Panc1 (cell line): ENCODE results near the gene THAP4. TPM values are rescaled to one million over a fixed set of nuclear protein-coding genes. Genes with fewer than 3 reads are reported as not detected.

Experiments
- ATAC-seq: fragments of 200-7000 bp; cut with Tn5 transposase; 2 replicates; pipeline ENCODE4 v1.9.1; 2020; ENCODE audit warnings: mild to moderate bottlenecking, moderate library complexity
- BruUV-seq: library from RNA; stranded (reverse); fragments of 400-500 nt; replicated peaks from 2 replicates; lab custom pipeline; 2021; lab: Mats Ljungman, UMichigan
- CTCF ChIA-PET: fragments of 300-600 bp; sonication (Branson Sonifier 250); formaldehyde crosslinking; loops from one replicate; lab custom pipeline; 2022; ENCODE audit warnings: antibody characterized with exemption; lab: Charles Lee
- POLR2A ChIA-PET: fragments of 300-600 bp; sonication (Branson Sonifier 250); formaldehyde crosslinking; loops from one replicate; lab custom pipeline; 2022; ENCODE audit warnings: antibody characterized with exemption; lab: Charles Lee
- DNase-seq: peaks from one replicate; pipeline ENCODE4 v3.0.0-alpha.2; 2010; ENCODE audit warnings: low read depth, low spot score
- H3K27ac ChIP-seq: 2 replicates; pipeline ENCODE4 v1.5.1; 2011; ENCODE audit warnings: mild to moderate bottlenecking, low read length, inconsistent platforms
- H3K27me3 ChIP-seq: fragments of 200-500 bp; sonication (Bioruptor generic); 2 replicates; pipeline ENCODE4 v1.6.0; 2014; ENCODE audit warnings: low read length, inconsistent platforms; ENCODE audit not compliant: control insufficient read depth, insufficient read depth
- H3K36me3 ChIP-seq: fragments of 200-500 bp; sonication (Bioruptor generic); 2 replicates; pipeline ENCODE4 v1.5.1; 2014; ENCODE audit warnings: inconsistent platforms, mild to moderate bottlenecking, low read length, moderate library complexity; ENCODE audit not compliant: control insufficient read depth, insufficient read depth
- H3K4me1 ChIP-seq: 2 replicates; pipeline ENCODE4 v1.5.1; 2011; ENCODE audit warnings: inconsistent platforms, mild to moderate bottlenecking, low read length, moderate library complexity; ENCODE audit not compliant: control insufficient read depth, insufficient read depth
- H3K4me3 ChIP-seq, 2 experiments: 2 replicates each; pipeline ENCODE4 v1.5.1; 2011 to 2012; ENCODE audit warnings: low read depth in 2 of 2, low read length in 2 of 2, mild to moderate bottlenecking in 2 of 2, inconsistent platforms in 1 of 2, moderate library complexity in 1 of 2
- H3K9me3 ChIP-seq: fragments of 200-500 bp; sonication (Bioruptor generic); 2 replicates; pipeline ENCODE4 v1.5.1; 2014; ENCODE audit warnings: low read depth, mild to moderate bottlenecking, inconsistent platforms, low read length, moderate library complexity; ENCODE audit not compliant: control insufficient read depth, insufficient read depth
- POLR2AphosphoS5 ChIP-seq: IDR thresholded peaks from 2 replicates; pipeline ENCODE4 v1.6.1; 2012; ENCODE audit warnings: mild to moderate bottlenecking, low read depth, low read length, moderate library complexity
- SIN3A ChIP-seq: IDR thresholded peaks from 2 replicates; pipeline ENCODE4 v1.6.1; 2012; ENCODE audit warnings: low read depth, mild to moderate bottlenecking, low read length, moderate library complexity, borderline replicate concordance; ENCODE audit not compliant: insufficient read depth
- TCF7L2 ChIP-seq: IDR thresholded peaks from 2 replicates; pipeline ENCODE4 v1.6.1; 2011; ENCODE audit warnings: mild to moderate bottlenecking, low read depth, low read length, inconsistent platforms
- in situ Hi-C: cut with HindIII; loops from 2 replicates; pipeline ENCODE4 v1.10.0; 2016; ENCODE audit warnings: low sequenced_read_pairs, low pct_unique_long_range_greater_than_20kb
- intact Hi-C: fragments of 100-400 bp; cut with micrococcal nuclease; formaldehyde crosslinking; loops from one replicate; pipeline ENCODE4 v1.10.0; 2022; ENCODE audit not compliant: unreplicated experiment
- total RNA-seq: library from RNA; stranded (reverse); gene quantifications from one replicate; pipeline ENCODE4 v1.2.1, GENCODE V29; 2021; ENCODE audit not compliant: unreplicated experiment
- TF ChIP-seq, protein P1 (sequence below), 2 experiments: IDR thresholded peaks; 2 replicates each; pipeline ENCODE4 v1.6.1; 2011 to 2012; ENCODE audit warnings: low read depth in 2 of 2, control low read depth in 1 of 2, low read length in 1 of 2, mild to moderate bottlenecking in 1 of 2, moderate library complexity in 1 of 2; ENCODE audit not compliant: insufficient read depth in 1 of 2
- TF ChIP-seq, protein P2 (sequence below): fragments of 450-650 bp; IDR thresholded peaks from 2 replicates; pipeline ENCODE4 v1.5.1; 2017; ENCODE audit warnings: mild to moderate bottlenecking

THAP4 gene
- total RNA-seq, 1 experiment from 2014 or later: 77.9 TPM

DNA sequence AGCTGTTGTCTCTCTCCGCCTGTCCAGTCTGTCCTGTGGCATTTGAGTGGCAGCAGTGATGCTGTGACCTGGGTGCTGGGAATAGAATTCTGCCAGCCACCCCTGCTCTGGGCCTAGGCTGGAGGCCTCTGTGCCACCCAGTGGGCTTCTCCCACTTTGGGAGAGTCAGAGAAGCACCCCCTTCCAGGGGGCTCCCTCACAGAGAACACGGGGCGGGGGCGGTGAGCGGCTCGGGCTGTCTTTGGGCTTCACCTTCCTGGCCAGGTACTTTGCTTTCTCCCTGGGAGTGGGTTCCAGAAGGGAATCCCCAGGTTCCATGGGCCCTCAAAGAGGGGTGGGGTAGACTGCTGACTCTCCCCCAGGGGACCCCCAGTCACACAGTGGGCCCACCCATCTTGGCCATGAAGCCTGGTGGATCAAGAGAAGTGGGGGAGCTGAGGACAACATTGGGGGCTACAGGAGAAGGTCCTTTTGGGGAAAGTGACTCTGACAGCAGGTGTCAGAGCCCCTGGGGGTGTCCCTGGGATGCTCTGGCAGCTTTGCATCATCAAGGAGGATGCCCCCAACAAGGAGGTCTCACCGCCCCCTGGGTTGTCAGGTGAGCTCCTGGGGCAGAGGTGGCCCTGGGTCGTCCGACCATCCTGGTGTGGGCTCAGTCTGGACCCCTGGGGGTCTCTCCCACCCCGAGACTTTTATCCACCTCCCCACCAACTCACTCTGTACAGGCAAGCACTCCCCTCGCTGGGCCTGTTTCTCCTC lies 97.2 kb downstream of the THAP4 start:
- CTCF ChIA-PET: no interaction called here
- ATAC-seq: no peak
- in situ Hi-C loops: no loop called here

DNA sequence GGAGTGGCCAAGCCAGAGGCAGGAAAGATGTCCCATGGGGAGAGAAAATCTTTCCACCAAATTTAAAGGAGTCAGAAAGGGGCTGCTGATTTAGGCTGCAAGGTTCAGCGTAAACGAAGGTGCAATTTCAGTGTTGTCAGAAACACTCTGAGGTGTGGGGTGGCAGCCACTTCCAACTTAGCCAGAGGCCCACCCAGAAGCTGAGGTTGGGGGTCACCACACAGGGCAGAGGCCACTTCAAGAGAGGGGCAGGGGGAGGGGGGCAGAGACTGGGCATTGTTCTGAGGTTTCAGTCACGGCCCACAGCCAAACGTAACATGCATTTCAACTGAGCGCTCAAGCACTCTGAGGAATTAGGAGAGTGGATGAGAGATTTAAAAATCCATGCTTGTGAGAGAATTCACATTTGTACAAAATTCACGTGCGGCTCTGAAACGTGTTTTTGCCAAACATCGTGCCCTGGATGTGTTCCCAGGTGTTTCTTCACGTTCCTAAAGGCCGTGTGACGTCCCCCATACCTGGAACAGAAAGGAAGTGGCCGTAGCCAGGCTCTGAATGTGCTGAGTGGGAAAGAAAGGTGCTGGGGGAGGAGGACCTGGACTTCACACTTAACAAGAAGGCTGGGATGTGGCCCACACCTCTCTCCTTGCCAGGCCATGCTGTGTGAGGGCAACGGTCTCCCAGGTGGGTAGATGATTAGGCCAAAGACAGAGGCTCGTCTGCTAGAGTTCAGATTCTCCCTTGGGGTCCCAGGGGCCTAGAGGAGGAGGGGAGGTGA lies 97.9 kb downstream of the THAP4 start:
- ATAC-seq: no peak
- H3K27ac ChIP-seq: no peak overlapping the region
- intact Hi-C loops: no loop called here
- no peak overlapping the region for H3K4me3 ChIP-seq
- in situ Hi-C loops: no loop called here
- H3K9me3 ChIP-seq: no peaks in the 10 kb centered on the region
- ChIA-PET CTCF (no interaction called here), POLR2A (no interaction called here)
- DNase-seq: no peak
- no TSS peak for BruUV-seq
- no peak for TF ChIP-seq POLR2AphosphoS5
- peaks cover 4% of the 10 kb centered on the region; the same call in 1 of the 2 replicates for H3K4me1 ChIP-seq
- no peaks in the 10 kb centered on the region for H3K27me3 ChIP-seq
- H3K36me3 ChIP-seq: no peaks in the 10 kb centered on the region

More for the DNA sequence above, 97.2 kb downstream of the THAP4 start:
- Histone ChIP-seq H3K4me3 (no peak overlapping the region), H3K27me3 (no peaks in the 10 kb centered on the region), H3K9me3 (no peaks in the 10 kb centered on the region), H3K27ac (no peak overlapping the region), H3K4me1 (peaks cover 4% of the 10 kb centered on the region; the same call in 1 of the 2 replicates), H3K36me3 (no peaks in the 10 kb centered on the region)
- DNase-seq: no peak
- intact Hi-C loops: no loop called here
- BruUV-seq: no TSS peak
- POLR2A ChIA-PET: no interaction called here
- TF ChIP-seq, protein P1, sequence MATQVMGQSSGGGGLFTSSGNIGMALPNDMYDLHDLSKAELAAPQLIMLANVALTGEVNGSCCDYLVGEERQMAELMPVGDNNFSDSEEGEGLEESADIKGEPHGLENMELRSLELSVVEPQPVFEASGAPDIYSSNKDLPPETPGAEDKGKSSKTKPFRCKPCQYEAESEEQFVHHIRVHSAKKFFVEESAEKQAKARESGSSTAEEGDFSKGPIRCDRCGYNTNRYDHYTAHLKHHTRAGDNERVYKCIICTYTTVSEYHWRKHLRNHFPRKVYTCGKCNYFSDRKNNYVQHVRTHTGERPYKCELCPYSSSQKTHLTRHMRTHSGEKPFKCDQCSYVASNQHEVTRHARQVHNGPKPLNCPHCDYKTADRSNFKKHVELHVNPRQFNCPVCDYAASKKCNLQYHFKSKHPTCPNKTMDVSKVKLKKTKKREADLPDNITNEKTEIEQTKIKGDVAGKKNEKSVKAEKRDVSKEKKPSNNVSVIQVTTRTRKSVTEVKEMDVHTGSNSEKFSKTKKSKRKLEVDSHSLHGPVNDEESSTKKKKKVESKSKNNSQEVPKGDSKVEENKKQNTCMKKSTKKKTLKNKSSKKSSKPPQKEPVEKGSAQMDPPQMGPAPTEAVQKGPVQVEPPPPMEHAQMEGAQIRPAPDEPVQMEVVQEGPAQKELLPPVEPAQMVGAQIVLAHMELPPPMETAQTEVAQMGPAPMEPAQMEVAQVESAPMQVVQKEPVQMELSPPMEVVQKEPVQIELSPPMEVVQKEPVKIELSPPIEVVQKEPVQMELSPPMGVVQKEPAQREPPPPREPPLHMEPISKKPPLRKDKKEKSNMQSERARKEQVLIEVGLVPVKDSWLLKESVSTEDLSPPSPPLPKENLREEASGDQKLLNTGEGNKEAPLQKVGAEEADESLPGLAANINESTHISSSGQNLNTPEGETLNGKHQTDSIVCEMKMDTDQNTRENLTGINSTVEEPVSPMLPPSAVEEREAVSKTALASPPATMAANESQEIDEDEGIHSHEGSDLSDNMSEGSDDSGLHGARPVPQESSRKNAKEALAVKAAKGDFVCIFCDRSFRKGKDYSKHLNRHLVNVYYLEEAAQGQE (IDR thresholded peaks at IDR 0.05; ENCODE audit: insufficient read depth in 1 of 2, low read depth in 2 of 2, low read length in 1 of 2): no peak
- TF ChIP-seq POLR2AphosphoS5 (no peak), TCF7L2 (no peak), SIN3A (no peak)
- TF ChIP-seq, protein P2, sequence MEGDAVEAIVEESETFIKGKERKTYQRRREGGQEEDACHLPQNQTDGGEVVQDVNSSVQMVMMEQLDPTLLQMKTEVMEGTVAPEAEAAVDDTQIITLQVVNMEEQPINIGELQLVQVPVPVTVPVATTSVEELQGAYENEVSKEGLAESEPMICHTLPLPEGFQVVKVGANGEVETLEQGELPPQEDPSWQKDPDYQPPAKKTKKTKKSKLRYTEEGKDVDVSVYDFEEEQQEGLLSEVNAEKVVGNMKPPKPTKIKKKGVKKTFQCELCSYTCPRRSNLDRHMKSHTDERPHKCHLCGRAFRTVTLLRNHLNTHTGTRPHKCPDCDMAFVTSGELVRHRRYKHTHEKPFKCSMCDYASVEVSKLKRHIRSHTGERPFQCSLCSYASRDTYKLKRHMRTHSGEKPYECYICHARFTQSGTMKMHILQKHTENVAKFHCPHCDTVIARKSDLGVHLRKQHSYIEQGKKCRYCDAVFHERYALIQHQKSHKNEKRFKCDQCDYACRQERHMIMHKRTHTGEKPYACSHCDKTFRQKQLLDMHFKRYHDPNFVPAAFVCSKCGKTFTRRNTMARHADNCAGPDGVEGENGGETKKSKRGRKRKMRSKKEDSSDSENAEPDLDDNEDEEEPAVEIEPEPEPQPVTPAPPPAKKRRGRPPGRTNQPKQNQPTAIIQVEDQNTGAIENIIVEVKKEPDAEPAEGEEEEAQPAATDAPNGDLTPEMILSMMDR: no peak
